ENCODE measurements around the gene ADAMTS2.
"Not testable (repeated sequence)": the region's sequence is repeated elsewhere in the genome, so short reads cannot be mapped to it uniquely, and the experiment has no call there.

ADAMTS2 gene

DNA sequence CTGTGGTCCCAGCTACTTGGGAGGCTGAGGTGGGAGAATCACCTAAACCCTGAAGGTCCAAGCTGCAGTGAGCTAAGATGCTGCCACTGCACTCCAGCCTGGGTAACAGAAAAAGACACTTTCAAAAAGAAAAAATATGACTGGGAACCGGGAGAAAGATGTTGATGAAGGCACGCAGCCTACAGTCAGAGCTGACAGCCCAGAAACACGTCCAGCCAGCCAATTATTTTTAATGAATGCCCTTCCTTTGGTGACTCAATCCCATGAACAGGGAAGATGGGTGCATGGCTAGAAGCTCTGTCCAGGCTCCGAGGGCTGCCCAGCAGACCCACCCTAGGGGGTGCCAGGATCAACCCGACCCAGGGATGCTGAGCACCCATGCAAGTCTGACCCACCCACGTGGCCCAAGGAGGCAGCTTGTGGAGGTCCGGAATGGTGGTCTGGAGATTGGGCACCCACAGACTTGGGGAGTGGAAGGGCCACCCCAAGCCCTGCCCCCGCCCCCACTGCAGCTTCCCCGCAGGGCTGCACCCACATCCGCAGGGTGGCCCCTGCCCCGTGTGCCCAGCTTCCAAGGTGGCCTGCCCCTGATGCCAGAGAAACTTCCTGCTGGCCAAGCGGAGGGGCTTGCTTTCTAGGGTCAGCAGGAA is 51.0 kb downstream of the ADAMTS2 start:
- no peak for DNase-seq

DNA sequence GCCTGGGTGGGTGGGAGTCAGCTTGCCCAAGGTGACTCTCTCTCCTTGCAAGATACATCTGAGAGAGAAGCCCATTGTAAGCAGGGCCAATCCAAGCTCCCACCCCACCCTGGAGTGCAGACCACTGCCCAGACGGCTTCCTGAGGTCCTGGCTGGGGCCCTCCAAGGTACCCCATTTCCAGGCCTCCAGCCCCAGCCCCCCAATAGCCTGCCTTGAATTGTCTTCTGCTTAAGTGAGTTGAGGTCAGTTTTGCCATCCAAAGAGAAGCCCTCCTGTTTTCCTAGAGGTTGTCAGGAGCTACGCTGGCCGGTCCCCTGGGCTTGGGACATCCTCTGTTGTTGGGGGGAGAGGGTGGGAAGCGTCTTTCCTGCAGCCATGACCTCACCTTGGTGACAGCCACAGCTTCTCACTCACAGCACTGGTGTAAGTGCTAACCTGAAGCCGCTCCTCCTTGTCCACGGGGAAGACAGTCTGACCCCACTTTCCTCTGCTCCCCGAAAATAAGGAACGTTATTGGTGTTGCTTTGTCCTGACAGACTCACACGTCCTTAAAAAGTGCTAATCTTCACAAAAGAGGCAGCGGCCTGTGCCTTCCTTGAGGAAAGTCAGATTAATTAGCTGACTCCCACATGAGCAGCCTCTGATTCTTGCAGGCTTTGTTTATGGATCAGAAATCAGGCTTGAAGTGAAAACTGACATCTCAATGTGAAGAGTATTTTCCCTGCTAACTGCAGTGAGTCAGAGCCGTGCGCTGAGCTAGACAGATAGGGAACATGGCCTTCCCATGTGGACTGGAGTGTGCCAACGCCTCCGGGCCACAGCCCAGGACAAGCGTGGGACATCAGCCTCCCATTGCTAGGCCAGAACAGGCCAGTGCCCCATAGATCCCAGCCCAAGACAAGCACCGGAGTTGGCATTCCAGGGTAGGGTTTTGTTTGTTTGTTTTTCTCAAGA is 52.3 kb downstream of the ADAMTS2 start:
- no peak for DNase-seq

DNA sequence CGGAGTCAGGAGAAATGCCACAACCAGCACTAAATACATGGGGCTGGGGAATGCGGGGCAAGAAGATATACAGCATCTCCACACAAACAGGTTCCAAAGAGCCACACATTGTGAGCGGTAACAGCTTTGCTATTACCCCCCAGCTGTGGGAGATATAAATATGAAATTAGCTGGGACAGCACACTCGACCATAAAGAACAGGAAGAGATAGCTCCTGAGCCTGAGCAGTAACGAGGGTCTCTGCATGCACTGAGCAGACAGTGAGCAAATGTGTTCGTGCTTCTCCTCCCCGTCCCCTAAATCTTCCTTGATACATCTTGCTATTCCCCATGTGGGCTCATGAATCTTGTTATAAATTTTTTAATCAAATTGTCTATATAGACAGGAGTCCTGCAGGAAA is 53.1 kb downstream of the ADAMTS2 start:
- no peak for DNase-seq

DNA sequence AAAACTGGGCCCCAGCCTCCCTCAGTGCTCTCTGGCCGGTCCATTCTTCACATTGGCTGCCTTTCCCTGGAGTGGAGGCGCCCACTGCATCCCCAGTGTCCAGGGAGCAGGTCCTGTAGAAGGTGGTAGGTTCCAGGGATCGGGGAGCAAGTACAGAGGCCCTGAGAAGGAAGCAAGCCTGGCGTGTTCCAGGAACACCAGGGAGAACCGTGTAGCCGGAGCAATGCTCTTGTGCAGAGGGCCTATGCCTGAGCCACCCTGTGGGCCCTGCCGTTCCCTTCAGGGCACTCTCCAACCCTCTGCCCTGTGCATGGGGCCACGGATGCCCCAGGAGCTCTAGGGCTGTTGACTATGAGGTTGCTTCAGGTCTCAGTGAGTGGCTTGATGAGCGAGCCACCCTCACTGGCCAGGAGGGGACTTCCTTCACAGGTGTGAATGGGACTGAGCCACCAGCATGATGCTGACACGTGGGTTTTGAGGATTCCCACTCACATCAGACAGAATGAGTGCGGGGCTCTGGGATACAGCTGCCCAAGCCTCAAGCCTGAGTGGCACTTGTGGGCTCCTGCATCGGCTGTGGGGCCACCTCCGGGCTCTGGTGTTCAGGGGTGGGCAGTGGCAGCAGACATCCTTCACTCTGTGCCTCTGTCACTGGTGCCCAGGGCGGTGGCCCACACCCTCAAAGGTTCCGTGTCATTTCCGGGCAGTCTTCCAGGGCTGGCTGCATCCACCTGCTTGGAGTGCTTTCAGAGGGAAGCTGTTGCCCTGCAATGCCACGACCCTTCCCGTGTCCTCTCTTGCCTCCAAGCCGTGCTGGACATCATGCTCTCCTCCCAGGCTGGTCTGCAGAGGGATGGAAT is 54.4 kb downstream of the ADAMTS2 start:
- no peak for DNase-seq

DNA sequence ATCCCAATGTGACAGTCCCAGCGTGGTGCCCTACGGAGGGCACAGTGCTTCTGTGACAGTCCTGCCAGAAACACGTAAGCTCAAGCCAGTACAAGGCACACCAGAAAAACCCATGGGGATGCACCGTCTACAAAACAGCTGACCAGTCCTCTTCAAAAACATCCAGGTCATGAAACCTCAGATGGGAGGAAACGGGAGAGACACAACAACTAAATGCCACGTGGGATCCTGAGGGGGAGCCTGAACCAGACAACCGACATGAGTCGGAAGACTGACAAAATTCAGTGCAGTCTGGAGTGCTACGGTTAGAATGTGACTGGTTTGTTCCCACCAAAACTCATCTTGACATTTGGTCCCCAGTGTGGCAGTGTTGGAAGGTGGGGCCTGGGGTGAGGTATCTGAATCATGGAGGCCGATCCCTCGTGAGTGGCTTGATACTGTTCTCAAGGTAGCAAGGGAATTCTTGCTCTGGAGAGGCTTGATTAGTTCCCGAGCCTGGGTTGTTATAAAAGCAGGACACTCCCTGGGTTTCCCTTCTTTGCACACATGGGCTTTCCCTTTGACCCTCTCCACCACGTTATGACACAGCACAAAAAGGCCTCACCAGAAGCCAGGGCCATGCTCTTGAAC is 55.4 kb downstream of the ADAMTS2 start:
- DNase-seq = no peak

DNA sequence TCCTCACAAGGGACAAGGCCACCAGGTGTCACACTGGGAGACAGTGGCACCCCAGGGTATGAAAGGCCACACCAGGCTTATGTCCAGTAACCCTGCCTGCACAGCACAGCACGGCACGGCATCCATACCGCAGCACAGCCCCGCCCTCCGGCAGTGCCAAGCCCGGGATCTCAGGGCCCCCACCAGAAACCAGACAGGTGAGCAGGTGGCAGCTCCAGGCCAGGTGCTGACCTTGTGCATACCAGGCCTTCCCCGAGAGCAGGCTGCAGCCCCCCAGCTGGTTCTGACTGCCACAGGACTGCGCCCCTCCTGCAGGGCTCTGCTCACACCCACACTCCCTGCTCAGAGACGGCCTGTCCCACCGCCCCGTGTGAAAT is 56.5 kb downstream of the ADAMTS2 start:
- DNase-seq = no peak

DNA sequence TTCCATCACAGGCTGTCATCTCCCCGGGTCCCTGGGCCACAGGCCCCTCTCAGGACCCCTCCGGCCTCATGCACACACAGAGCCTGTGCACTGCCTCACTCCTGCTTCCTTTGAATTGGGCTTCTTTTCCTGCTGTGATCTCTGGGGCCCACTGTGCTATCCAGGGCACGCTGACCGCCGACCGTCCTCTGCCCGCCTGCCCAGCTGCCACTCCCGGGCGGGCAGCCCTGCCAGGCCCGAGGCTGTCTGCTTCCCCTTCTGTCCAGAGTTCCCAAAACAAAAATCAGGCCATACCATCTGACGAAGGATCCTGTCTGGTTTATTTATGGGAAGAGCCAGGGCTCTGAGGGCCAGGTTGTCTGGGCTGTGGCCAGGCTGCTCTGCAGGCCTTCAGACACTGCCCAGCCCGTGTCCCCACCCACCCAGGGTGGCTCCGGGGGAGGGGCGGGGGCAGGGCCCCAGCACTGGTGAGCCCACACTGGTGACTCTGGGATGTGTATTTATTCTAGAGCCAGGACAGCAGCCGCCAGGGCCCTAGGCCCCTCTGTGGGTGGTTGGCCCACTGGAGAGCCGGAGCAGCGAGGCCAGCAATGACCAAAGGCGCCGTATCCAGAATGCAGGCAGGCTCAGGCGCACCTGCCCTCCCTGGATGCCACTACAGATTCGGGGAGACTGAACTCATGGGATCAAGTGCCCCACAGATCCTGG is 57.0 kb downstream of the ADAMTS2 start:
- no peak for DNase-seq

DNA sequence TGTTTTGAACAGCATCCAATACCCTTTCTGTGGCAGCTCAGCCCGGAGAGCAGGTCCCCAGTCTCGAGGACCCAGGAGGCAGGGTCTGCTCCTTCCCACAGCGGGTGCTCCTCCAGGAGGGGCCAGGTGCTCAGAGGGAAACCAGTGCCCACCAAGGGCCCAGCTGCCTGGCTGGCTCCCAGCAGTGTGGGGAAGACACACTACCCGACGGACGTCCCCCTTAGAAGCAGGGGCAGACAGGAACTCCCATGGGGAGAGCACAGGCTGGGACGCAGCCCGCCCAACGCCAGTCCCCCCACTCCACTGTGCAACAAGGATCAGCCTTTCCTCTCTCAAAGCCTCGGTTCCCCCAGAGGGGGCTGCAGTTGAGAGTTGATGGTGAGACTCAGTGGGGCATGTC is 57.6 kb downstream of the ADAMTS2 start:
- no peak for DNase-seq

DNA sequence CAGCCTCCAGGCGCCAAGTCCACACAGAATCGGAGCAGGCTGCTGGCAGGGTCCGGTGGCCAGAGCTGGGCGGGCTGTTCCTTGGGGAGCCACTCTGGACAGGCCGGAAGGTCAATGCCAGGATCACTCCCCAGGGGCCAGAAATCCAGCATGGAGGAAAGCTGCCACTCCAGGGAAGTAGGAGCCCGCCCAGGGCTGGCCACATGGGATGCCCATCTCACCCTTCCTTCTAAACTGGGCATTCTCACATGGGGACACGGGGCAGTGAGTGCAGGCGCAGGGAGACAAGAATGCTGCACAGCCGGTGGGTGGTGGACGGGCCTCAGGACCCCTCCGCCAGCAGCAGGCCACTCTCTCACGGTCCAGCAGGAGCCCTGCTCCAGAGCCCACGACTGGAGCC is 58.2 kb downstream of the ADAMTS2 start:
- no peak for DNase-seq

DNA sequence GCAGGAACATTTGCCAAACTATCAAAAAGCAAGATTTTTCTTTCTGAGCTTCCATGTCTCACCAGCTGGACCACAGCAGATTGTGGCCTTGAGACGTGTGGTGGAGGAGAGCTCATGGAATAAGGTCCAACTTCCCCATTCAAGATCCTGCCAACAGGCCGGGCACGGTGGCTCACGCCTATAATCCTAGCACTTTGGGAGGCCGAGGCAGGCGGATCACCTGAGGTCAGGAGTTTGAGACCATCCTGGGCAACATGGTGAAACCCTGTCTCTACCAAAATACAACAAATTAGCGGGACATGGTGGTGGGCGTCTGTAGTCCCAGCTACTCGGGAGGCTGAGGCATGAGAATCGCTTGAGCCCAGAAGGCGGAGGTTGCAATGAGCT is 59.5 kb downstream of the ADAMTS2 start:
- DNase-seq = not testable (repeated sequence)

DNA sequence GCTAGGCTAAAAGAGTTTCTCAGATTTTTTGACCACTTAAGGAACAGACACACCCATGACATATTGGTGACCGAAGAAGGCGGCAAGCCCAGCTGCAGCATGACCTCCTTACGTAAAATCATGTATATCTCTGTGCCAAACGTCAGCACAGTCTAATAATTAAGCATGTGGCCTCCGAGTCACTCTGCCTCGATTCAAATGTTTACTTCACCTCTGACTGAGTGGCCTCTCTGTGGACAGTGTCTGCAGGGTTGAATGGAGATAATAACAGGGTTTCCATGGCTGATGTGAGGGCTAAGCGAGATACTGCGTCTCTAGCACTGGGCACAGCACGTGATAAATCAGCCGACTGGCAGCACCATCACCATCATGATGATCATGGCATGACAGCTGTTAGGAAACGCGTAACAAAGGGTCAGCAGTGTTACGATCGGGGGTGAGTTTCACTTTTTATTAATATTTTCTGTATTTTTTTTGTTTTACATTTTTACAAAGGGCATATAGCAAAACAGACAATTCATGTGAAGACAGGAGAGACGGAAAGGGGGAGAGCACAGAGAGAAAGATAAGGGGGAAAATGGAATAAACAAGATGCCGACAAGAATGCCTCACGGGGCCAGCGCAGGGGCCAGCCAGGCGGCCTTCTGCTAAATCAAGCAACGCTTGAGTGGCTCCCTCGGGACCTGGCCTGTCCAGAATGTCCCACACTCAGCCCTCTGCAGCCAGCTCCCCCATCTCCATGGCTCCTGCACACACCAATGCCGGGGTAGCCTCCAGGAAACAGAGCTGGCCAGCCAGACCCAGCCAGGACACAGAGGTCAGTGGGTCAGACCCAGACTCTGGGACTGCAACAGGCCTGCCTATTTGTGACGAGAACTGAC is 60.3 kb downstream of the ADAMTS2 start:
- no peak for DNase-seq

DNA sequence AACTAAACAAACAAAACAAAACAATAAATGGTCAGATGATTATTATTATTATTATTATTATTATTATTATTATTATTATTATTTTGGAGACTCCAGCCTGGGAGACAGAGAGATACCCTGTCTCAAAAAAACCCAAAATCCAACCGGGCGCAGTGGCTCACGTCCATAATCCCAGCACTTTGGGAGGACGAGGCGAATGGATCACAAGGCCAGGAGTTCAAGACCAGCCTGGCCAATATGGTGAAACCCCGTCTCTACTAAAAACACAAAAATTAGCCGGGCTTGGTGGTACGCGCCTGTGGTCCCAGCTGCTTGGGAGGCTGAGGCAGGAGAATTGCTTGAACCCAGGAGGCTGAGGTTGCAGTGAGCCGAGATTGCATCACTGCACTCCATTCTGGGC is 61.4 kb downstream of the ADAMTS2 start:
- DNase-seq = not testable (repeated sequence)

DNA sequence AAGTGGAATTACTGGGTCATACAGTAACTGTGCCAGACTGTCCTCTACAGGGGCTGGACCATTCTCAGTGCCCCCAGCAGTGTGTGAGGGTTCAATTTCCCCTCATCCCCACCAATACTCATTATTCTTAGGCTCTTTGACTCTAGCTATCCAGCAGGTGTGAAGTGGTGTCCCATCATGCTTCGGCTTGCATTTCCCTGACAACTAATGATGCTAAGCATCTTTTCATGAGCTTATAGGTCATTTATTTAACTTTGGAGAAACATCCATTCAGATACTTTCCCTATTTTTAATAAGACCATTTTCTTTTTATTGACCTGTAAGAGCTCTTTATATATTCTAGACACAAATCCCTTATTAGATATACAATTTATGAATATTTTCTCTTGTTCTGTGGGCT is 63.6 kb downstream of the ADAMTS2 start:
- DNase-seq = no peak

DNA sequence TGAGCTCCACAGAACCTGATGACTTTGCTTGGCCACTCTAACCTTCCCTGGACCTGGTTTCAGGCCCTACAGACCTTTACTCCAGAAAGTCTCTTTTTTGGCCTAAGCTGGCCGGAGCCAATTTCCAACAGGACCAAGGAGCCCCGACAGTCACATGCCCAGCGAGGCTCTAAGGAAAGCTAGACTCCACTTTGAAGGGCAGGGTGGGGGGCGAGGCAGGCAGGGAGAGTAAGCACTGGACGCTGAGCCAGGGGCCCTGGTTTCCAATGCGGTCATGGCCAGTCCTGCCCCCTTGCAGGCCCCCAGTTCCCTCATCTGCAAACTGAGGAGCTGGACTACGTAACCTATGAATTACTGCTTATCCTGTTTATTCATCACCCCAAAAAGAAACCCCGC is 65.2 kb downstream of the ADAMTS2 start:
- no peak for DNase-seq

DNA sequence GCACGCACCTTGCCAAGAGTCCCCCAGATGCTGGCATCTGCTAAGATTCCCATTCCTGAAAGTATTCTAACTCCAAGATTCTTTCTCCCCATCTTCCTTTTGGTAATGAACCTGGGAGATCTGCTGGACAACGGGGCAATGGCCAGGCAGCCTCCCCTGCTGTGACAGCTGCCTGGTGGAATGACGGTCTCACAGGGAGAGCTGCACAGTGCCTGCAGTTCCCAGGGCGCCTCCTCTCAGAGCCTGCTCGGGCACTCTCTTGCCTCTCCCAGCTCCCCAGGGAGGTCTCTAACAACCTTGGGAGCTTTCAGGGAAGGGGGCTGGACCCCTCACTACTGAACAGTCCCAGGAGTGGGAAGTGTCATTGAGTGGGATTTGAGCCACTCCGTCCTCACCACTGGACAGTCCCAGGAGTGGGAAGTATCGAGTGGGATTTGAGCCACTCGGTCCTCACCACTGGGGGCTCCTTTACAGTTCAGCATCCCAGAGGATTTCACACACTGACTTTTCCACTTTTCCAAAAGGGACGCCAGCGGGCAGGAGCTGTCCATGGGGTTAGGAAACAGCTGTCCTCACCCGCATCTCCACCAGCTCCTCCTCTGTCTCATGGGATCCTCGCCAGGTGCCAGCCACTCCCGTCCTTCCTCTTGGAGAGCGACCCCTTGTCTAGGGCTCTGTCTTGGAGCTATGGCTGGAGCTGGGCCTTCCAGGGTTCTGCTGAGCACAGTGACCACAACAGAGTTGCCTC is 65.7 kb downstream of the ADAMTS2 start:
- DNase-seq = no peak

DNA sequence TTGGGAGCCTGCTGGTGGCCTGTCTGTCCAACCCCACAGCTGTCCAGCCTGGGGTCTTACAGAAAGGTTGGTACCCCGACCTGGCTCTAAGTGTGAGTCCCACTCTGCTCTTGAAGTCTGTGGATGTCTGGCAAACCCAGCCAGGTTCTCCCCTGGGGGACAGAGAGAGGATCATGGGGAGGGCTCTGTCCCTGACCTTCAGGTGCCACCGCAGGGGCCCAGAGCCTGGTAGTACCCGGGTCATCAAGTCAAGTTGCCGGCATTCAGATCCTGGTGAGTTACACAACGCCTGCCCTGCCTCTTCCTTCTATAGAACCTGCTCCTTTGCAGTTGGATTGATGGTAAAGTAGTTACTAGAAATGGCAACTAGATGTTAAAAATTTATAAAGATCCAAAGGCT is 66.7 kb downstream of the ADAMTS2 start:
- no peak for DNase-seq

DNA sequence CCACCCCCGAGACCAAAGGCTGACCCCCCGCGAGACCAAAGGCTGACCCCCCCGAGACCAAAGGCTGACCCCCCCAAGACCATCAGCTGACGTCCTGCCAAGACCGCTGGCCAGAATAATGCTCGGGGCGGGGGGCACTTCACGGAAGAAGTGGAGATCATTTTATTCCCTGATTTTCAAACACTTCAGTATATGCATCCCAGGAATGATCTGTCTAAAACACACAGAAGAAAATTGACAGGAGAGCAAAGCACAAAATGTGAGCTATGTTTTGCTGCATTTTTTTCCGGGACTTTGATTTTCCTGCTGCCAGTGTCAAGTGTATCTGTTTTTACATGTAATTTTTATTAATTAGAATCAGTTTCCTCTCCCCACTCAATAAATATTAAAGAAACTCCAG is 67.1 kb downstream of the ADAMTS2 start:
- no peak for DNase-seq

DNA sequence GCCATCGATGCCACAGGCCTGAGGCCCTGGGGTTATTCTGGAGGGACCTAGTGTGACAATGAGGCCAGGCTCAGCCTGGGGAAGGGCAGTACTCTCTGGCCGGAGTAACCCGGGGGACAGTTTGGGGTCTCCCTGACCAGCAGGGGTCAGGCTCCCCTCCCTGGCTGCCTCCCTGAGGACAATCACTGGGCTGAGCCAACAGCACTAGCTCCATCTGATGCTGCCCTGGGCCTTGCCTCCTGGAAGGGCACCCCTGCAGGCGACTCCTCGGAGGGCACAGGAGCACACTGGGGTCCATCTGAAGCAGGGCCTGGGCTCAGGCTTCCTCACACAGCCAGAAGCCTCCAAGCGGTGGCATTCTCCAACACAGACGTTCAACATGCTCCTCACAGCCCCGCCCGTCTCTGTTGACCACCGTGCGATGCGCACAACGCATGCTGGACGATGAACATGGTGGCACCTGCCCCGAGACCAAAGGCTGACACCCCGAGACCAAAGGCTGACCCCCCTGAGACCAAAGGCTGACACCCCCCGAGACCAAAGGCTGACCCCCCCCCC is 68.3 kb downstream of the ADAMTS2 start:
- DNase-seq = no peak

DNA sequence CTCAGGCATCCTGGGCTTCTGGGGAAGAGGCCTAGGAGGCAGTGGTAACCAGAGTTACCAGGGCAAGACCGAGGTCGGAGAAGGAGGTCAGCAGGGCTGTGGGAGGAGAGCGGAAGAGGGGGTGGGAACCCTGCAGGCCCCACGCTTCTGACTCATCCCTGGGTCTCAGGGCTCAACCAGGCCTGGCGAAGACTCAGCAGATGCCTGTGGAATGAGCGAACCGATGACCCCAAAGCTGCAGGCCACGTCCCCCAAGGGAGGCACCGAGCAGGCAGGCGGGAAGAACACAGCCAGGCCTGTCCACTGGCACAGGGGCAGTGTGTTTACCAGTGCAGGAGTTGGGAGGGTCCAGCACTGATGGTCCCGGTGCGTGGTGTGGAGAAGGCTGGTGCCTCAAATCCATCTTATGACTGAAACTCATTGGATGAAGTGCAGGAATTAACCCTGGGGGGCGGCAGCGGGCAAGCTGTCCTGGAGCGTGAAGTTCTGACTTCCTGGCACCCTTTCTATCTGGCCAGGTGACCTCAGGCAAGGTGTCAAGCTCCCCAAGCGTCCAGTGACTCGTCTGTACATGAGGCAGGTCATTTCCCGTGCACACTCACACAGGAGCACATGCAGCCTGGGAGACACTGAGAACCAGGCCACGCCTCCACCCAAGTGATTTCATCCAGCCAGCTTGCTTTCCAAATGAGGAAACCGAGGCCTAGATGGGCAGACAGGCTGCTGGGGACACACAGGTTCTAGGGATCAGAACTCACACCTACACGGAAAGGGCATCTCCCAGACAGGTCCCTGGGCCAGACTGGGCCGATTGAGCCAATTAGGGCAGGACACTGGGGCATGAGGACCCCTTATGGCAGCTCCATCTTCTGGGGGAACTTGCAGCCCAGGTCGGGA is 69.1 kb downstream of the ADAMTS2 start:
- no peak for DNase-seq

Measured in suppressor macrophage treated with lipopolysaccharide for 4 hours (primary cell).